ENCODE results near the gene MLH3.

DNA sequence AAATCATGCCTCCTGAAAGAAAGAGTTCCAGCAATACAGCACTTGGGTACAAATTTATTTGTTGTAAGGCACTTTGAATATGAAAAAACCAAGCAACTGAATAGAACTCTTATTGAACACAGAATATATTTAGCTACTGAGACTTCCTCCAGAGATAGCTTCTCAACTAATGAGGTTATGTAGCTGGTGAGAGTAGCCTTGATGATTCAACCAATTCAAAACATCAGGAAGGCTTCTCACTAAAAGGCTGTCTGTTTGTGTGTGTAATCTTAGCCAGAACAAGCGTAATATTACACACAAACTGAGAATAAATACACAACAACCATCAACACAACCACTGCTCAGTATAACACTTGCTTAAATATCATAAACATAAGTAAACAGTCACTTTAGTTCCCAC, 28.2 kb downstream of the MLH3 start:
- TF ChIP-seq, protein P1, sequence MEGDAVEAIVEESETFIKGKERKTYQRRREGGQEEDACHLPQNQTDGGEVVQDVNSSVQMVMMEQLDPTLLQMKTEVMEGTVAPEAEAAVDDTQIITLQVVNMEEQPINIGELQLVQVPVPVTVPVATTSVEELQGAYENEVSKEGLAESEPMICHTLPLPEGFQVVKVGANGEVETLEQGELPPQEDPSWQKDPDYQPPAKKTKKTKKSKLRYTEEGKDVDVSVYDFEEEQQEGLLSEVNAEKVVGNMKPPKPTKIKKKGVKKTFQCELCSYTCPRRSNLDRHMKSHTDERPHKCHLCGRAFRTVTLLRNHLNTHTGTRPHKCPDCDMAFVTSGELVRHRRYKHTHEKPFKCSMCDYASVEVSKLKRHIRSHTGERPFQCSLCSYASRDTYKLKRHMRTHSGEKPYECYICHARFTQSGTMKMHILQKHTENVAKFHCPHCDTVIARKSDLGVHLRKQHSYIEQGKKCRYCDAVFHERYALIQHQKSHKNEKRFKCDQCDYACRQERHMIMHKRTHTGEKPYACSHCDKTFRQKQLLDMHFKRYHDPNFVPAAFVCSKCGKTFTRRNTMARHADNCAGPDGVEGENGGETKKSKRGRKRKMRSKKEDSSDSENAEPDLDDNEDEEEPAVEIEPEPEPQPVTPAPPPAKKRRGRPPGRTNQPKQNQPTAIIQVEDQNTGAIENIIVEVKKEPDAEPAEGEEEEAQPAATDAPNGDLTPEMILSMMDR (IDR thresholded peaks at IDR 0.05), result no peak
- TF ChIP-seq POLR2A (IDR thresholded peaks at IDR 0.05), result no peak
- no peak for TF ChIP-seq POLR2AphosphoS5 (IDR thresholded peaks at IDR 0.05)
